HG03558 (cell line): ENCODE data around the gene PCBD2.
"Not testable (repeated sequence)": the region's sequence is repeated elsewhere in the genome, so short reads cannot be mapped to it uniquely, and the experiment has no call there.

ENCODE experiments used
- ATAC-seq: cut with Tn5 transposase; IDR thresholded peaks from one replicate; pipeline ENCODE4 v1.9.1; 2021; ENCODE audit warnings: moderate number of reproducible peaks; ENCODE audit not compliant: unreplicated experiment; ENCODE audit errors: extremely low read depth

The PCBD2 gene

DNA sequence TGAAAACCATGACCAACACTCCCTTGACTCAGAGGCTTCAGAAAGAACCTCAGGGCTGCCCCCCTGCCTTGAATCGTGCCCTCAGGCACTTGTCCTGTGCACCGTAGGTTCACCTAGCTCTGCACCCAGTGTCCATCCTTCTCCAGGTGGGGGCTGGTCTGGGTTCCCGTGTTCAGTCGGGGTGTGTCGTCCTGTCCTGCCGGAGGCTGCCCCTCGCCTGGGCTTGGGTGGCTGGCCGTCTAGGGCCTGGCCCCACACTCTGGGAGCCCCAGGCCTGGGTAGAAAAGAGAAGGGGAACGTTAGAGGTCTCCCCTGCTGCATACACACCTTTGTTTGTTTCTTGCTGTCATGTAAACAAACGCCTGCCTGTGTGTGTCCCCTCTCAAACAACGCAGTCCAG, 92.1 kb downstream of the PCBD2 start:
- ATAC-seq: no peak

DNA sequence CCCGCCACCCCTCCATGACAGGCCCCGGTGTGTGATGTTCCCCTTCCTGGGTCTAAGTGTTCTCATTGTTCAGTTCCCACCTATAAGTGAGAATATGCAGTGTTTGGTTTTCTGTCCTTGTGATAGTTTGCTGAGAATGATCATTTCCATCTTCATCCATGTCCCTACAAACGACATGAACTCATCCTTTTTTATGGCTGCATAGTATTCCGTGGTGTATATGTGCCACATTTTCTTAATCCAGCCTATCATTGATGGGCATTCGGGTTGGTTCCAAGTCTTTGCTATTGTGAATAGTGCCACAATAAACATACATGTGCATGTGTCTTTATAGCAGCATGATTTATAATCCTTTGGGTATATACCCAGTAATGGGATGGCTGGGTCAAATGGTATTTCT, 93.1 kb downstream of the PCBD2 start:
- not testable (repeated sequence) for ATAC-seq

DNA sequence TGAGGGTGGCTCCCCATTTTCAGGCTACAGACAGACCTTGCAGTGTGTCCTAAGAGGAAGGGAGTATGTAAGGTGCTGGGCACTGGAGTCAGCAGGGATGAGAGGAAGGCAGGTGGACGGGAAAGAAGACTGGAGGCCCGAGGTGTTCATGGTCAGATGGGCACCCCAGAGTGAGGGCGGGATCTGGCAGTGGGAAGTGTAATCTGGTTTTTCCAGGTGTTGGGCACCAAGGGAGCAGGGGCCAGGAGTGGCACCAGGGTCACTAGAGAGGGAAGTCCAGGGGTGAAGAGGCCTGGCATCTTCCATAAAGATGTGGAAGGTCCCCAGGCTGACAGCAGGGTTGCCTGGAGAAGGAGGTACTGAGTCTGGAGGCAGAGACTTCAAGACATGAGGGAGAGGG, 99.4 kb downstream of the PCBD2 start:
- ATAC-seq: no peak

DNA sequence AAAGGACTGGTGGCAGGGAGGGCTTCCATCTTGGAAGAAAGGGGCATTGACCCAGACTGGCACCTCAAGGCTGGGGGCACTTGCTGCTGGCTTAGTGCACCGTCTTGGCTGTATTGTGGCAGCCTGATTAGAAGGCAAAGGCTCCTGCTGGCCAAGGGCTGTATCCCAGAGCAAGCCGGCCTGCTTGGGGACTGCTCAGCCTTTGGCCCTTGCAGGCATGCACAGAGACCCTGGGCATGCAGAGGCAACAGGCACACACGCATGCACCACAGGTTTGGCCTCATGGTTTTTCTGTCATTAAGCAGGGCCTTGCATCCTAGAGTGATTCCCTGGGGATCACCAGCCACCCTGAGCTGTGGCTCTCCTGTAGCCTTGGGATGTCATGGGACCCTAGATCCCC, 100.1 kb downstream of the PCBD2 start:
- ATAC-seq: no peak

- no peak for ATAC-seq
Measured at GRCh38 chr5:135007305-135007704, 102.4 kb downstream of the PCBD2 start.

GRCh38 chr5:135007749-135008363, 102.9 kb downstream of the PCBD2 start:
- ATAC-seq: no peak

DNA sequence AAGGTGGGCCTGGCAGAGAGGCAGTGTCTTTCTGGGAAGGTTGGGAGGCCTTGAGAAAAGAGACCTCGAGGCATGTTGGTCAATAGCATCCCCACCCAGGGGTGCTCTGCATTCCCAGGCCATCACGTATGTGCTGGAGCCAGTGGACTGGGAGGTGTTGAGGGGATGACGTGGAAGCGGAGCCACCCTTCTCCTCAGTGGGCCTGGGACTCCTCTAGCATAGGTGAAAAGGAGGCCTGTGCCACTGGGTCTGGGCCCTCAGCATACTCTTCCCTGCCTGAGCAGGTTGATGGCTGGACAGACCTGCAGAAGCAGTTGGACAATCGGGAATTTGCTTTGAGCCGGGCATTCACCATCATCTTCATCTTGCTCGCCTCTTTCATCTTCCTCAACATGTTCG, 103.6 kb downstream of the PCBD2 start:
- no peak for ATAC-seq

GRCh38 chr5:135008981-135009735, 104.2 kb downstream of the PCBD2 start:
- ATAC-seq: no peak

DNA sequence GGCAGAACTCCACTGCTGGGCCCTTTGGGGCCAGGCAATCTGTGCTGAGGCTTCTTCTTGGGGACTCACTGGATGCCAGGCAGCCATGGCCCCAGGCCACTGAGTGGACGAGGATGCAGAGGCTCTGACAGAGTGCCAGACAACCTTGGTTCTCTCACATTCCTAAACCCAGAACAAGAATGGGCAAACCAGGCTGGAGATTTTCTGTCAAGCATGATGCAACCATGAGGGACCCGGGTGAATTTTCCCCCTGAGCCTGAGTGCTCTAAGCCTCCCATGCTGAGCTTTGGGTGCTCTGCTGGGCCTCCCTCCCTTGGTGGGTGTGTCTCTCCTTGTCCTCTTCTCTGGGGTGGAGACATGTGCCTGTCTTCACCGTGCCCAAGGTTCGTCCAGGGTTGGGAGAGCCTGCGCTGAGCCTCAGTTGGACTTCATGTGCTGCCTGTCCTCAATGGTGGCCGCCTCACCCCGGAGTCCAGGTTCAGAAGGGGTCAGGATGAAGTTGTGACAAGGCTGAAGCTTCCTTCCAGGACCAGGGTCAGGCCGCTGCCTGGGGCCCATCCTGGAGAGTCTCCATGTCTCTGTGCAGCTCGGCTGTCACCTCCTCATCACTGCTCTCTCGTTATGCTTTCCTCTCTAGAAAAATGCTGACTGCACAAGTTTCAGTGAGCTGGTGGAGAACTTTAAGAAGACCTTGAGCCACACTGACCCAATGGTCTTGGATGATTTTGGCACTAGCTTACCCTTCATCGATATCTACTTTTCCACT, 105.0 kb downstream of the PCBD2 start:
- no peak for ATAC-seq

GRCh38 chr5:135010502-135011354, 105.8 kb downstream of the PCBD2 start:
- ATAC-seq: no peak

- no peak for ATAC-seq
Measured at GRCh38 chr5:135011355-135012032, 106.6 kb downstream of the PCBD2 start.

- no peak for ATAC-seq
Measured at GRCh38 chr5:135012033-135012588, 107.2 kb downstream of the PCBD2 start.
